Caco-2 (cell line): ENCODE data around the gene ZNF491. TPM values are rescaled to one million over a fixed set of nuclear protein-coding genes. Genes with fewer than 3 reads are reported as not detected.
"Not testable (repeated sequence)": the region's sequence is repeated elsewhere in the genome, so short reads cannot be mapped to it uniquely, and the experiment has no call there.

Experiments used
- BruUV-seq: library from RNA; stranded (reverse); fragments of 400-500 nt; replicated peaks from 2 replicates; lab custom pipeline; 2021; lab: Mats Ljungman, UMichigan
- CTCF ChIA-PET: fragments of 300-600 bp; sonication (Branson Sonifier 250); formaldehyde crosslinking; loops from one replicate; lab custom pipeline; 2022; ENCODE audit warnings: antibody characterized with exemption; lab: Charles Lee
- POLR2A ChIA-PET: fragments of 300-600 bp; sonication (Branson Sonifier 250); formaldehyde crosslinking; loops from one replicate; lab custom pipeline; 2022; ENCODE audit warnings: antibody characterized with exemption; lab: Charles Lee
- DNase-seq, 2 experiments: peaks; one replicate each; pipeline versions ENCODE4 v3.0.0 to v3.0.0-alpha.2; 2020 to 2022
- H3K27me3 ChIP-seq: replicated peaks from 2 replicates; pipeline ENCODE4 v1.6.0; 2011; ENCODE audit warnings: low read length; ENCODE audit not compliant: control insufficient read depth, insufficient read depth
- H3K36me3 ChIP-seq: 2 replicates; pipeline ENCODE4 v1.5.1; 2011; ENCODE audit warnings: low read length; ENCODE audit not compliant: control insufficient read depth, insufficient read depth
- H3K4me1 ChIP-seq: fragments of 250-450 bp; sonication (Bioruptor Pico); 2 replicates; pipeline ENCODE4 v1.5.1; 2020; ENCODE audit warnings: mild to moderate bottlenecking
- H3K4me3 ChIP-seq: 2 replicates; pipeline ENCODE4 v1.5.1; 2011; ENCODE audit warnings: low read depth, mild to moderate bottlenecking, control low read depth, low read length
- H3K9me3 ChIP-seq: fragments of 250-450 bp; sonication (Bioruptor Pico); 2 replicates; pipeline ENCODE4 v1.5.1; 2020; ENCODE audit warnings: mild to moderate bottlenecking, moderate library complexity
- H3K27ac Mint-ChIP-seq: one replicate; pipeline ENCODE4 v1.8.0; 2022; ENCODE audit warnings: mixed read lengths; ENCODE audit not compliant: unreplicated experiment
- H3K27me3 Mint-ChIP-seq: one replicate; pipeline ENCODE4 v1.8.0; 2022; ENCODE audit warnings: mixed read lengths; ENCODE audit not compliant: insufficient read depth, unreplicated experiment
- H3K36me3 Mint-ChIP-seq: one replicate; pipeline ENCODE4 v1.8.0; 2022; ENCODE audit warnings: mild to moderate bottlenecking, mixed read lengths; ENCODE audit not compliant: insufficient read depth, unreplicated experiment
- H3K4me1 Mint-ChIP-seq: one replicate; pipeline ENCODE4 v1.8.0; 2022; ENCODE audit warnings: low read depth, mixed read lengths; ENCODE audit not compliant: unreplicated experiment
- H3K4me3 Mint-ChIP-seq: one replicate; pipeline ENCODE4 v1.8.0; 2022; ENCODE audit warnings: mild to moderate bottlenecking, moderate library complexity, mixed read lengths; ENCODE audit not compliant: unreplicated experiment
- H3K9me3 Mint-ChIP-seq: one replicate; pipeline ENCODE4 v1.8.0; 2022; ENCODE audit warnings: mixed read lengths; ENCODE audit not compliant: unreplicated experiment
- intact Hi-C: fragments of 100-400 bp; cut with micrococcal nuclease; formaldehyde crosslinking; loops from one replicate; pipeline ENCODE4 v1.10.0; 2022; ENCODE audit not compliant: unreplicated experiment
- total RNA-seq: library from RNA; stranded (reverse); gene quantifications from 2 replicates; pipeline ENCODE4 v1.2.3, GENCODE V29; 2022
- TF ChIP-seq, protein P1 (sequence below), 2 experiments: fragments of 200-600 bp in 1 of 2; IDR thresholded peaks; 1 replicate in 1 of 2; 2 replicates in 1 of 2; pipeline versions ENCODE4 v1.5.1 to v1.8.0; 2011 to 2022; ENCODE audit warnings: antibody characterized with exemption in 1 of 2, control low read depth in 1 of 2, inconsistent platforms in 1 of 2, low read depth in 1 of 2, low read length in 1 of 2, mild to moderate bottlenecking in 1 of 2, moderate library complexity in 1 of 2; ENCODE audit not compliant: insufficient read depth in 1 of 2, severe bottlenecking in 1 of 2, unreplicated experiment in 1 of 2

The ZNF491 gene
- total RNA-seq, 1 experiment from 2014 or later, result 0.20 TPM

DNA sequence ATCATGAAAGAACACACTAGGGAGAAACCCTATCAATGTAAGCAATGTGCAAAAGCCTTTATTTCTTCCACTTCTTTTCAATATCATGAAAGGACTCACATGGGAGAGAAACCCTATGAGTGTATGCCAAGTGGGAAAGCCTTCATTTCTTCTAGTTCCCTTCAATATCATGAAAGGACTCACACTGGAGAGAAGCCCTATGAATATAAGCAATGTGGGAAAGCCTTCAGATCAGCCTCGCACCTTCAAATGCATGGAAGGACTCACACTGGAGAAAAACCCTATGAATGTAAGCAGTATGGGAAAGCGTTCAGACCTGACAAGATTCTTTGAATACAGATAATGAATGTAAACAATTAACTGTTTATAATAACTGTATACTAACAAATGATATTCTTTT, 35.2 kb downstream of the ZNF491 start:
- Mint-ChIP-seq H3K36me3 (peaks cover 58% of the 10 kb centered on the region), H3K27me3 (no peaks in the 10 kb centered on the region), H3K27ac (no peak overlapping the region), H3K4me1 (no peaks in the 10 kb centered on the region), H3K4me3 (no peak overlapping the region), H3K9me3 (peaks cover 19% of the 10 kb centered on the region)
- Histone ChIP-seq H3K27me3 (no peaks in the 10 kb centered on the region), H3K9me3 (peaks cover 15% of the 10 kb centered on the region; the same call in 1 of the 2 replicates), H3K36me3 (peaks cover 3% of the 10 kb centered on the region), H3K4me3 (no peak overlapping the region), H3K4me1 (no peaks in the 10 kb centered on the region)
- ChIA-PET POLR2A (no interaction called here), CTCF (no interaction called here)
- intact Hi-C loops, result no loop called here
- TF ChIP-seq, protein P1, sequence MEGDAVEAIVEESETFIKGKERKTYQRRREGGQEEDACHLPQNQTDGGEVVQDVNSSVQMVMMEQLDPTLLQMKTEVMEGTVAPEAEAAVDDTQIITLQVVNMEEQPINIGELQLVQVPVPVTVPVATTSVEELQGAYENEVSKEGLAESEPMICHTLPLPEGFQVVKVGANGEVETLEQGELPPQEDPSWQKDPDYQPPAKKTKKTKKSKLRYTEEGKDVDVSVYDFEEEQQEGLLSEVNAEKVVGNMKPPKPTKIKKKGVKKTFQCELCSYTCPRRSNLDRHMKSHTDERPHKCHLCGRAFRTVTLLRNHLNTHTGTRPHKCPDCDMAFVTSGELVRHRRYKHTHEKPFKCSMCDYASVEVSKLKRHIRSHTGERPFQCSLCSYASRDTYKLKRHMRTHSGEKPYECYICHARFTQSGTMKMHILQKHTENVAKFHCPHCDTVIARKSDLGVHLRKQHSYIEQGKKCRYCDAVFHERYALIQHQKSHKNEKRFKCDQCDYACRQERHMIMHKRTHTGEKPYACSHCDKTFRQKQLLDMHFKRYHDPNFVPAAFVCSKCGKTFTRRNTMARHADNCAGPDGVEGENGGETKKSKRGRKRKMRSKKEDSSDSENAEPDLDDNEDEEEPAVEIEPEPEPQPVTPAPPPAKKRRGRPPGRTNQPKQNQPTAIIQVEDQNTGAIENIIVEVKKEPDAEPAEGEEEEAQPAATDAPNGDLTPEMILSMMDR (IDR thresholded peaks at IDR 0.05; ENCODE audit: insufficient read depth in 1 of 2, low read depth in 1 of 2, low read length in 1 of 2, severe bottlenecking in 1 of 2, unreplicated experiment in 1 of 2), result no peak
- BruUV-seq, result no TSS peak
- DNase-seq, result no peak

GRCh38 chr19:11835626-11836066, 37.3 kb downstream of the ZNF491 start:
- H3K4me3 ChIP-seq, H3K36me3 ChIP-seq, DNase-seq, H3K27me3 ChIP-seq, CTCF ChIA-PET, intact Hi-C loops, H3K4me1 Mint-ChIP-seq, H3K27ac Mint-ChIP-seq, H3K4me3 Mint-ChIP-seq, POLR2A ChIA-PET, BruUV-seq, H3K4me1 ChIP-seq, H3K27me3 Mint-ChIP-seq: not testable (repeated sequence)
- peaks cover 23% of the 10 kb centered on the region for H3K9me3 Mint-ChIP-seq
- peaks cover 15% of the 10 kb centered on the region; the same call in 1 of the 2 replicates for H3K9me3 ChIP-seq
- H3K36me3 Mint-ChIP-seq, result peaks cover 39% of the 10 kb centered on the region

DNA sequence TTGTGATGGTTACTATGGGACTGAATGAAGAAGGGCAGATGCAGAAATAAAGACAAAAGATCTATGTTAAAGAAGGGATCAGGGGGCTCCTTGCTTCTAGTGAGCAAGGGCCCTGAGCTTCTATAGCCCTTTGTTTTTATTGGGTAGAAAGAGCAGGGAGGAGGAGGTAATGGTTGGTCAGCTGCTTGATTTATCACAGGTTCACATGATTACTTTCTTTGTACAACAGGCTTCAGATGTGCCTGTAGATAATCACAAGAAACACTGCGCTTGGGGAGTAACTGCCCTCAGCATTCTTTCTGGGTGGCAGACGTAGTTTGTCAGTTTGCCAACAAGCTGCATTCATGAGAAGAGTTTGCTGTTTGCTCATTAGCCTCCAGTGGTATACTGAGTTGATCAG, 45.4 kb downstream of the ZNF491 start:
- Mint-ChIP-seq H3K27ac (no peak overlapping the region), H3K9me3 (peaks cover 3% of the 10 kb centered on the region), H3K4me3 (no peak overlapping the region), H3K36me3 (no peaks in the 10 kb centered on the region), H3K27me3 (no peaks in the 10 kb centered on the region), H3K4me1 (no peaks in the 10 kb centered on the region)
- H3K36me3 ChIP-seq, result no peaks in the 10 kb centered on the region
- H3K27me3 ChIP-seq, result no peaks in the 10 kb centered on the region
- H3K4me1 ChIP-seq, result no peaks in the 10 kb centered on the region
- TF ChIP-seq, protein P1 (IDR thresholded peaks at IDR 0.05; ENCODE audit: insufficient read depth in 1 of 2, low read depth in 1 of 2, low read length in 1 of 2, severe bottlenecking in 1 of 2, unreplicated experiment in 1 of 2), result no peak
- no TSS peak for BruUV-seq
- H3K4me3 ChIP-seq, result no peak overlapping the region
- ChIA-PET CTCF (interaction anchor here (0.9 kb wide), 1 partner anchor 46 kb away, joined by 4 read pairs; no protein-coding TSS in a partner anchor), POLR2A (no interaction called here)
- DNase-seq, result no peak
- intact Hi-C loops, result no loop called here
- H3K9me3 ChIP-seq, result no peaks in the 10 kb centered on the region

DNA sequence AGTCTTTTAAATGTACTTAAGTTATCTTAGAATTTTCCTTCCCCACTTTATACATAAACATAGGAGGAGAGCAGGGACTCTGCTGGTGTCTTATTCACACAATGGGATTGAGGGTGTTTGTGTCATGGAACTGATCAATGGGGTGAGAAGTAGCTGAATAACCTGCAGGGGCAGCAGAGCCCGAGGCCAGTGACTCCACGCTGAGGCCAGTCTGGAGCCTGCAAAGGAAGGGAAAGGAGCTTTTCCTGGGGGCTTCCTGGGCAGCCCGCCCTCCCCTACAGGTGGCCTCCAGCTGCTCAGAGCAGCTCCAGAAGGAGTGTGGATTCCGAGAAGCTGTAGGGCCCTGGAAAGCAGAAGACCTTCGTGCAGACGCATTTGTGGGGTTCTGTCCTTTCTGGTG, 49.3 kb downstream of the ZNF491 start:
- H3K4me1 ChIP-seq, H3K27ac Mint-ChIP-seq, H3K9me3 Mint-ChIP-seq, H3K4me3 Mint-ChIP-seq, CTCF ChIA-PET, BruUV-seq, H3K4me3 ChIP-seq, DNase-seq, intact Hi-C loops, H3K27me3 ChIP-seq, H3K4me1 Mint-ChIP-seq, H3K9me3 ChIP-seq, POLR2A ChIA-PET, H3K36me3 Mint-ChIP-seq, H3K36me3 ChIP-seq, H3K27me3 Mint-ChIP-seq: not testable (repeated sequence)
